HepG2 (cell line): Measurements from ENCODE around the gene SEPTIN3. TPM values are rescaled to one million over a fixed set of nuclear protein-coding genes. Genes with fewer than 3 reads are reported as not detected.
A peak's percentile ranks its signal among the peaks of the same experiment; 100 is the strongest.

Experiments
- DPF2 ChIP-seq: sonication (generic); formaldehyde crosslinking; IDR thresholded peaks from 2 replicates; pipeline ENCODE4 v1.4.0; 2020; ENCODE audit warnings: mild to moderate bottlenecking, low read depth, missing genetic modification reagents, borderline replicate concordance
- GZF1 ChIP-seq: sonication (generic); formaldehyde crosslinking; IDR thresholded peaks from 2 replicates; pipeline ENCODE4 v1.5.1; 2020; ENCODE audit warnings: mild to moderate bottlenecking, missing genetic modification reagents
- JUNB ChIP-seq: sonication (generic); formaldehyde crosslinking; IDR thresholded peaks from 2 replicates; pipeline ENCODE4 v1.8.0; 2022; ENCODE audit warnings: missing genetic modification reagents, mild to moderate bottlenecking, borderline replicate concordance
- KMT2A ChIP-seq: sonication (generic); formaldehyde crosslinking; IDR thresholded peaks from 2 replicates; pipeline ENCODE4 v1.4.0; 2020; ENCODE audit warnings: missing genetic modification reagents
- RFX1 ChIP-seq: fragments of 450-650 bp; IDR thresholded peaks from 2 replicates; pipeline ENCODE4 v1.6.1; 2017
- ZBTB7B ChIP-seq: sonication (generic); formaldehyde crosslinking; IDR thresholded peaks from 2 replicates; pipeline ENCODE4 v1.4.0; 2020; ENCODE audit warnings: missing genetic modification reagents
- ZFAT ChIP-seq: sonication (generic); formaldehyde crosslinking; conservative IDR thresholded peaks from 2 replicates; pipeline ENCODE4 v1.8.1; 2023; ENCODE audit warnings: missing genetic modification reagents, inconsistent platforms
- ZNF546 ChIP-seq: sonication (generic); formaldehyde crosslinking; conservative IDR thresholded peaks from 2 replicates; pipeline ENCODE4 v1.8.1; 2023; ENCODE audit warnings: mild to moderate bottlenecking, missing genetic modification reagents
- ZNF598 ChIP-seq: sonication (generic); formaldehyde crosslinking; IDR thresholded peaks from 2 replicates; pipeline ENCODE4 v1.5.1; 2020; ENCODE audit warnings: mild to moderate bottlenecking, missing genetic modification reagents, borderline replicate concordance
- ZNF678 ChIP-seq: sonication (generic); formaldehyde crosslinking; IDR thresholded peaks from 2 replicates; pipeline ENCODE4 v1.4.0; 2020; ENCODE audit warnings: mild to moderate bottlenecking, missing genetic modification reagents
- ZNF713 ChIP-seq: sonication (generic); formaldehyde crosslinking; IDR thresholded peaks from 2 replicates; pipeline ENCODE4 v1.4.0; 2020; ENCODE audit warnings: mild to moderate bottlenecking, missing genetic modification reagents
- polyA plus RNA-seq, 8 experiments: library from polyadenylated mRNA; depleted of rRNA in 3 of 8; stranded (reverse) in 7 of 8; unstranded in 1 of 8; fragments of >200 nt; fragmentation: Illumina TruSeq in 4 of 8; extraction: Trizol in 4 of 8; gene quantifications; 2 replicates each; pipeline versions ENCODE4 v1.2.1 to v1.2.3, GENCODE V29; 2011 to 2016; ENCODE audit warnings: low read depth in 4 of 8, missing spikeins in 1 of 8, mixed read lengths in 1 of 8; ENCODE audit not compliant: insufficient read depth in 1 of 8
- total RNA-seq, 5 experiments: library from RNA; depleted of rRNA; stranded (reverse); fragments of >200 nt; fragmentation: Illumina TruSeq; extraction: Trizol; gene quantifications; 2 replicates each; pipeline ENCODE4 v1.2.3, GENCODE V29; 2016; ENCODE audit warnings: low read depth in 1 of 5
- TF ChIP-seq, protein P1 (sequence below): IDR thresholded peaks from 2 replicates; pipeline ENCODE4 v1.6.1; 2012; ENCODE audit warnings: low read depth, low read length, improper control_type of control experiment
- TF ChIP-seq, protein P2 (sequence below): sonication (generic); formaldehyde crosslinking; IDR thresholded peaks from 2 replicates; pipeline ENCODE4 v1.4.0; 2020; ENCODE audit warnings: missing genetic modification reagents, borderline replicate concordance
- TF ChIP-seq, protein P3 (sequence below): sonication (generic); formaldehyde crosslinking; conservative IDR thresholded peaks from 2 replicates; pipeline ENCODE4 v1.8.0; 2022; ENCODE audit warnings: mild to moderate bottlenecking, moderate library complexity, missing genetic modification reagents
- TF ChIP-seq, protein P4 (sequence below): sonication (generic); formaldehyde crosslinking; conservative IDR thresholded peaks from 2 replicates; pipeline ENCODE4 v1.8.0; 2022; ENCODE audit warnings: low read depth, missing genetic modification reagents

The SEPTIN3 gene
- total and polyA plus RNA-seq, 2 of the 13 experiments (the other 11 are each of a cell fraction or from before 2014, with no cell fraction given), result 0.04 TPM; not detected in 1

DNA sequence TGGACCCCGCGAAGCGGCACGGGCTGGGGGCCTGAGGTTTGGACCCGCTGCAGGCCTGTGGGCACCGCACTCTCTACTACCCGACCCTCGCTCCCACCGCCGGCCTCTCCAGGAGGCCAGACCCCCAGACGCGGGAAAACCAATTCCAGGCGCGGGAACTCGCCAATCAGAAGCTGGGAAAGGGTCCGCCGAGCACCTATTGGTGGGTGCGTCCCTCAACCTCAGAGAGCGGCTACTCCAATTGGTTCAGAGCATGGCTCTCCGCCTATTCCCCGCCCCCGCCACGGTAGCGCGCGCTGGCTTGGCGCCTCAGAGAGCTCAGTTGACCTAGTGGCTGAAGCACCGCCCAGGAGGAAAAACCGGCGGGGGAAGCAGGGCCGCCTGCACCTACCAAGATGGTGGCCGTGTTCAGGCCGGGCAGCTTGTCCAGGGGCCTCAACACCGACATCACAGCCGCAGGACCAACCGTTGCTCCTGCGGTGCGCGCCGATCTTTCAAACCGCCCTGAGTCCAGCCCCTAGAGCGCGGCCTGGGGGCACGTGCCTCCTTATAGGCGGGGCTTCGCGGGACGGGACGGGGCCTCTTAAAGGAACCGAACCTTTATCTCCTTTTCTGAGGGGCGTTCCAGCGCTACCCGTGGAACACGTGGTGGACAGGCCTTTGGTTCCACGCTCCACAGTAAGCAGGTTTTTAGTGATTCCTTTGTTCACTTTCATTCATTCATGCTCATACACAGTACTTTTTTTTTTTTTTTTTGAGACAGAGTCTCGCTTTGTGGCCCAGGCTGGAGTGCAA is 22.4 kb upstream of the SEPTIN3 start, which contains the start of gene CENPM (continued):
- TF ChIP-seq, protein P1, sequence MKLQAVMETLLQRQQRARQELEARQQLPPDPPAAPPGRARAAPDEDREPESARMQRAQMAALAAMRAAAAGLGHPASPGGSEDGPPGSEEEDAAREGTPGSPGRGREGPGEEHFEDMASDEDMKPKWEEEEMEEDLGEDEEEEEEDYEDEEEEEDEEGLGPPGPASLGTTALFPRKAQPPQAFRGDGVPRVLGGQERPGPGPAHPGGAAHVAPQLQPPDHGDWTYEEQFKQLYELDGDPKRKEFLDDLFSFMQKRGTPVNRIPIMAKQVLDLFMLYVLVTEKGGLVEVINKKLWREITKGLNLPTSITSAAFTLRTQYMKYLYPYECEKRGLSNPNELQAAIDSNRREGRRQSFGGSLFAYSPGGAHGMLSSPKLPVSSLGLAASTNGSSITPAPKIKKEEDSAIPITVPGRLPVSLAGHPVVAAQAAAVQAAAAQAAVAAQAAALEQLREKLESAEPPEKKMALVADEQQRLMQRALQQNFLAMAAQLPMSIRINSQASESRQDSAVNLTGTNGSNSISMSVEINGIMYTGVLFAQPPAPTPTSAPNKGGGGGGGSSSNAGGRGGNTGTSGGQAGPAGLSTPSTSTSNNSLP, result no peak
- TF ChIP-seq, protein P2, sequence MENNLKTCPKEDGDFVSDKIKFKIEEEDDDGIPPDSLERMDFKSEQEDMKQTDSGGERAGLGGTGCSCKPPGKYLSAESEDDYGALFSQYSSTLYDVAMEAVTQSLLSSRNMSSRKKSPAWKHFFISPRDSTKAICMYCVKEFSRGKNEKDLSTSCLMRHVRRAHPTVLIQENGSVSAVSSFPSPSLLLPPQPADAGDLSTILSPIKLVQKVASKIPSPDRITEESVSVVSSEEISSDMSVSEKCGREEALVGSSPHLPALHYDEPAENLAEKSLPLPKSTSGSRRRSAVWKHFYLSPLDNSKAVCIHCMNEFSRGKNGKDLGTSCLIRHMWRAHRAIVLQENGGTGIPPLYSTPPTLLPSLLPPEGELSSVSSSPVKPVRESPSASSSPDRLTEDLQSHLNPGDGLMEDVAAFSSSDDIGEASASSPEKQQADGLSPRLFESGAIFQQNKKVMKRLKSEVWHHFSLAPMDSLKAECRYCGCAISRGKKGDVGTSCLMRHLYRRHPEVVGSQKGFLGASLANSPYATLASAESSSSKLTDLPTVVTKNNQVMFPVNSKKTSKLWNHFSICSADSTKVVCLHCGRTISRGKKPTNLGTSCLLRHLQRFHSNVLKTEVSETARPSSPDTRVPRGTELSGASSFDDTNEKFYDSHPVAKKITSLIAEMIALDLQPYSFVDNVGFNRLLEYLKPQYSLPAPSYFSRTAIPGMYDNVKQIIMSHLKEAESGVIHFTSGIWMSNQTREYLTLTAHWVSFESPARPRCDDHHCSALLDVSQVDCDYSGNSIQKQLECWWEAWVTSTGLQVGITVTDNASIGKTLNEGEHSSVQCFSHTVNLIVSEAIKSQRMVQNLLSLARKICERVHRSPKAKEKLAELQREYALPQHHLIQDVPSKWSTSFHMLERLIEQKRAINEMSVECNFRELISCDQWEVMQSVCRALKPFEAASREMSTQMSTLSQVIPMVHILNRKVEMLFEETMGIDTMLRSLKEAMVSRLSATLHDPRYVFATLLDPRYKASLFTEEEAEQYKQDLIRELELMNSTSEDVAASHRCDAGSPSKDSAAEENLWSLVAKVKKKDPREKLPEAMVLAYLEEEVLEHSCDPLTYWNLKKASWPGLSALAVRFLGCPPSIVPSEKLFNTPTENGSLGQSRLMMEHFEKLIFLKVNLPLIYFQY (CRISPR knock-in tag), result no peak
- TF ChIP-seq, protein P3, sequence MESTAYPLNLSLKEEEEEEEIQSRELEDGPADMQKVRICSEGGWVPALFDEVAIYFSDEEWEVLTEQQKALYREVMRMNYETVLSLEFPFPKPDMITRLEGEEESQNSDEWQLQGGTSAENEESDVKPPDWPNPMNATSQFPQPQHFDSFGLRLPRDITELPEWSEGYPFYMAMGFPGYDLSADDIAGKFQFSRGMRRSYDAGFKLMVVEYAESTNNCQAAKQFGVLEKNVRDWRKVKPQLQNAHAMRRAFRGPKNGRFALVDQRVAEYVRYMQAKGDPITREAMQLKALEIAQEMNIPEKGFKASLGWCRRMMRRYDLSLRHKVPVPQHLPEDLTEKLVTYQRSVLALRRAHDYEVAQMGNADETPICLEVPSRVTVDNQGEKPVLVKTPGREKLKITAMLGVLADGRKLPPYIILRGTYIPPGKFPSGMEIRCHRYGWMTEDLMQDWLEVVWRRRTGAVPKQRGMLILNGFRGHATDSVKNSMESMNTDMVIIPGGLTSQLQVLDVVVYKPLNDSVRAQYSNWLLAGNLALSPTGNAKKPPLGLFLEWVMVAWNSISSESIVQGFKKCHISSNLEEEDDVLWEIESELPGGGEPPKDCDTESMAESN (CRISPR knock-in tag), result peak; percentile 79
- peak; percentile 93; the same call in 1 of the 2 replicates for TF ChIP-seq ZNF678 (CRISPR knock-in tag)
- TF ChIP-seq JUNB, result no peak
- TF ChIP-seq ZNF546 (CRISPR knock-in tag), result peak; percentile 96
- TF ChIP-seq DPF2 (CRISPR knock-in tag), result no peak
- TF ChIP-seq ZFAT, result no peak
- 0 out of 2 replicates have a peak, but pooled peaks have one; percentile 62 for TF ChIP-seq GZF1 (CRISPR knock-in tag)
- 0 out of 2 replicates have a peak, but pooled peaks have one; percentile 30 for TF ChIP-seq ZNF713
- no peak for TF ChIP-seq ZNF598 (CRISPR knock-in tag)
- no peak; the same call in 1 of the 2 replicates for TF ChIP-seq ZBTB7B (CRISPR knock-in tag)
- TF ChIP-seq RFX1, result no peak
- peak; percentile 44; the same call in 1 of the 2 replicates for TF ChIP-seq KMT2A
- TF ChIP-seq, protein P4, sequence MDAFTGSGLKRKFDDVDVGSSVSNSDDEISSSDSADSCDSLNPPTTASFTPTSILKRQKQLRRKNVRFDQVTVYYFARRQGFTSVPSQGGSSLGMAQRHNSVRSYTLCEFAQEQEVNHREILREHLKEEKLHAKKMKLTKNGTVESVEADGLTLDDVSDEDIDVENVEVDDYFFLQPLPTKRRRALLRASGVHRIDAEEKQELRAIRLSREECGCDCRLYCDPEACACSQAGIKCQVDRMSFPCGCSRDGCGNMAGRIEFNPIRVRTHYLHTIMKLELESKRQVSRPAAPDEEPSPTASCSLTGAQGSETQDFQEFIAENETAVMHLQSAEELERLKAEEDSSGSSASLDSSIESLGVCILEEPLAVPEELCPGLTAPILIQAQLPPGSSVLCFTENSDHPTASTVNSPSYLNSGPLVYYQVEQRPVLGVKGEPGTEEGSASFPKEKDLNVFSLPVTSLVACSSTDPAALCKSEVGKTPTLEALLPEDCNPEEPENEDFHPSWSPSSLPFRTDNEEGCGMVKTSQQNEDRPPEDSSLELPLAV, result no peak
